ENCODE data around the gene S100A10. TPM values are rescaled to one million over a fixed set of nuclear protein-coding genes. Genes with fewer than 3 reads are reported as not detected.
A peak's percentile ranks its signal among the peaks of the same experiment; 100 is the strongest.

S100A10 gene
- total RNA-seq, 1 donor from 2014 or later = 438 TPM

DNA sequence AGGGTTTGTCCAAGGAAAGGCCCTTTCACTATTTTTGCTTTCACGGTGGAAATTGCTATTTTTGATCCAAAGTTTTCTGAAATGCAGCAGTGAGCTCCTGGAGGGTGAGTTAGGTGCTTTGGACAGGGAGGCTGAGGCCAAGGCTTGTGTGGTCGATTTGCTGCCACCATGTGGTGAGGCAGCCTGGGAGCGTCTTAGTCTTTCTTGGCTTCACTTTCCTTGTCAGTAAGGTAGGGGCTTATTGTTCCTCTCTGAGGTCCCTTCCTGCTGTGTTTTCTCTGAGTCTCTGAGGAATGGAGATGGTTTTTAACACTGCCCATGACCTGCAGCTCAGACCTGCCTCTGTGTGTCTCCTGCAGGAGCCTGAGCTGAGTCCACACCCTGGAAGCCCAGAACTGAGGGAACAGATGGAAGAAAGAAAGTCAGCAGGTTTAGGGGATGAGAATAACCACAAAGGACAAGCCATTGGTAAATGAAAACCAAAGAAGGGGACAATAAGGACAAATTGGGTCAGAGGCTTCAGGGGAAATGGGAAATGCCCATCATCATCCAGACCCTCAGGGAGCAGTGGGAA is 20.1 kb upstream of the S100A10 start:
- Mint-ChIP-seq H3K4me3 (ENCODE audit: low read depth) (no peak overlapping the region), H3K4me1 (ENCODE audit: low read depth) (peaks cover 8% of the 10 kb centered on the region), H3K9me3 (ENCODE audit: low read depth) (no peaks in the 10 kb centered on the region), H3K36me3 (ENCODE audit: insufficient read depth) (no peaks in the 10 kb centered on the region), H3K27me3 (peaks cover 3% of the 10 kb centered on the region), H3K27ac (no peak overlapping the region)
- peak; percentile 34 for DNase-seq (ENCODE audit: low spot score, unreplicated experiment)
- TF ChIP-seq, protein P1, sequence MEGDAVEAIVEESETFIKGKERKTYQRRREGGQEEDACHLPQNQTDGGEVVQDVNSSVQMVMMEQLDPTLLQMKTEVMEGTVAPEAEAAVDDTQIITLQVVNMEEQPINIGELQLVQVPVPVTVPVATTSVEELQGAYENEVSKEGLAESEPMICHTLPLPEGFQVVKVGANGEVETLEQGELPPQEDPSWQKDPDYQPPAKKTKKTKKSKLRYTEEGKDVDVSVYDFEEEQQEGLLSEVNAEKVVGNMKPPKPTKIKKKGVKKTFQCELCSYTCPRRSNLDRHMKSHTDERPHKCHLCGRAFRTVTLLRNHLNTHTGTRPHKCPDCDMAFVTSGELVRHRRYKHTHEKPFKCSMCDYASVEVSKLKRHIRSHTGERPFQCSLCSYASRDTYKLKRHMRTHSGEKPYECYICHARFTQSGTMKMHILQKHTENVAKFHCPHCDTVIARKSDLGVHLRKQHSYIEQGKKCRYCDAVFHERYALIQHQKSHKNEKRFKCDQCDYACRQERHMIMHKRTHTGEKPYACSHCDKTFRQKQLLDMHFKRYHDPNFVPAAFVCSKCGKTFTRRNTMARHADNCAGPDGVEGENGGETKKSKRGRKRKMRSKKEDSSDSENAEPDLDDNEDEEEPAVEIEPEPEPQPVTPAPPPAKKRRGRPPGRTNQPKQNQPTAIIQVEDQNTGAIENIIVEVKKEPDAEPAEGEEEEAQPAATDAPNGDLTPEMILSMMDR (IDR thresholded peaks at IDR 0.05; ENCODE audit: unreplicated experiment) = peak; percentile 74

DNA sequence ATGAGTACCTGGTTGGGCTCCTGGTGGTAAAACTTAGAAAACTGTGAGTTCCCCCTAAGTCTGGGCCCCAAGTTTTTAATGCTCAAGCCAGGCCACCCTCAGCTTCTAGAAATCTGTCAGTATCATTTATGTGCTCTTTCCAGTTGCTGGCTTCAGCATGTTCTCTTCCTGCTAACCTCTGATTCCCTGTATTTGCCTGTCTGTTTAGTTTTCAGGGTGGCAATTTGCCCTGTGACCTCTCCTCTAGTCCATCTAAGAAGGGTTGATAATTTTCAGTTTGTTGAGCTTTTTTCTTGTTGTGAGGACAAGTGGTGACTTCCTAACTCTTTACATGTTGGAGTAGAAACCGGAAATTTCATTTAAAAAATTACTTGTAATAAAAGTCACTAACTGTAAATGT is 16.0 kb upstream of the S100A10 start:
- Mint-ChIP-seq H3K36me3 (ENCODE audit: insufficient read depth) (no peaks in the 10 kb centered on the region), H3K4me1 (ENCODE audit: low read depth) (peaks cover 8% of the 10 kb centered on the region), H3K9me3 (ENCODE audit: low read depth) (no peaks in the 10 kb centered on the region), H3K27me3 (peaks cover 3% of the 10 kb centered on the region), H3K27ac (peak overlapping the region; percentile 17), H3K4me3 (ENCODE audit: low read depth) (no peak overlapping the region)
- TF ChIP-seq, protein P1 (IDR thresholded peaks at IDR 0.05; ENCODE audit: unreplicated experiment) = no peak
- DNase-seq (ENCODE audit: low spot score, unreplicated experiment) = no peak

DNA sequence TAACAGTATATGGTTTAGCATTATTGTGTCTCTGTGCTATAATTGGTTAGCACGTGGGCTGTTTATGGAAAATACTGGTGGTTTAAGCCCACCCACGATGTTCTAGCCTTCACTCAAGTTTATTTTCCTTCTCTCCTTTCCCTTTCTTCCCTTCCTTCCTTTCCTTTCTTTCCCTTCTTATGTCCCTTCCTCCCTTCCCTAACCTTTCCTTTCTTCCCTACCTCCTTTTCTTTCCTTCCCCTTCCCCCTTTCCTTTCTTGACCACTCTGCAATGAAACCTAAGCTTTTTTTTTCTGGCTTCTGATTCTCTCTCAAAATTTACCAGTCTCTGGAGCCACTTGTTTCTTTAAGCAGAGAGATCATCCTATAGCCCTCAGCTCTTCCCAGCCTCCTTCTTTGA is 13.4 kb upstream of the S100A10 start:
- no peaks in the 10 kb centered on the region for H3K9me3 Mint-ChIP-seq (ENCODE audit: low read depth)
- DNase-seq (ENCODE audit: low spot score, unreplicated experiment) = no peak
- peaks cover 12% of the 10 kb centered on the region for H3K27me3 Mint-ChIP-seq
- H3K4me3 Mint-ChIP-seq (ENCODE audit: low read depth) = no peak overlapping the region
- TF ChIP-seq, protein P1 (IDR thresholded peaks at IDR 0.05; ENCODE audit: unreplicated experiment) = no peak
- H3K36me3 Mint-ChIP-seq (ENCODE audit: insufficient read depth) = no peaks in the 10 kb centered on the region
- no peak overlapping the region for H3K27ac Mint-ChIP-seq
- peaks cover 6% of the 10 kb centered on the region for H3K4me1 Mint-ChIP-seq (ENCODE audit: low read depth)

DNA sequence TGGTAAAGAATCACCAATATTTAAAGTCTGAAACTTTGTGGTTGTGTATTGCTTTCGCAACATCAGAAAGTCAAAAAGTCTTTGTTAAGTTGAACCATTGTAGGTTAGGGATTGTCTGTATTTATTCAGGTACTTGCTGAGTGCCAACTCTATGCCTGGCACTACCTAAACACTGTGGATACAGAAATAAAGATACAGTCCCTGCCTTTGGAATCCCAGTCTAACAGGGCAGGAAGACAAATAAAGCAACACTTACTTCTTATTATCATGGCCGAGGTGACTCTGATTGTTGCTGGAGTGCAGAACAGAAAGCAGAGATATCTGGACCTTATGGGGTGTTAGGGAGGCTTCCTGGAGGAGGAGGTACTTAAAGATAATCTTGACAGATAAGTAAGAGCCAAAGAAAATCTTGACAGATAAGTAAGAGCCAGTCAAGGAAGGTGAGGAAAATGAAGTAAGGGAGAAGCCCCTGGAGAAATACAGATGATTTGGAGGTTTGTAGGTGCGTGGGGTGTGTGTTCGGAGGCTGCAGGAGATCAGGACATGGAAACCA is 11.8 kb upstream of the S100A10 start:
- no peak for DNase-seq (ENCODE audit: low spot score, unreplicated experiment)
- Mint-ChIP-seq H3K4me3 (ENCODE audit: low read depth) (no peak overlapping the region), H3K9me3 (ENCODE audit: low read depth) (no peaks in the 10 kb centered on the region), H3K4me1 (ENCODE audit: low read depth) (peaks cover 8% of the 10 kb centered on the region), H3K27ac (no peak overlapping the region), H3K36me3 (ENCODE audit: insufficient read depth) (no peaks in the 10 kb centered on the region), H3K27me3 (peaks cover 12% of the 10 kb centered on the region)
- TF ChIP-seq, protein P1 (IDR thresholded peaks at IDR 0.05; ENCODE audit: unreplicated experiment) = no peak

DNA sequence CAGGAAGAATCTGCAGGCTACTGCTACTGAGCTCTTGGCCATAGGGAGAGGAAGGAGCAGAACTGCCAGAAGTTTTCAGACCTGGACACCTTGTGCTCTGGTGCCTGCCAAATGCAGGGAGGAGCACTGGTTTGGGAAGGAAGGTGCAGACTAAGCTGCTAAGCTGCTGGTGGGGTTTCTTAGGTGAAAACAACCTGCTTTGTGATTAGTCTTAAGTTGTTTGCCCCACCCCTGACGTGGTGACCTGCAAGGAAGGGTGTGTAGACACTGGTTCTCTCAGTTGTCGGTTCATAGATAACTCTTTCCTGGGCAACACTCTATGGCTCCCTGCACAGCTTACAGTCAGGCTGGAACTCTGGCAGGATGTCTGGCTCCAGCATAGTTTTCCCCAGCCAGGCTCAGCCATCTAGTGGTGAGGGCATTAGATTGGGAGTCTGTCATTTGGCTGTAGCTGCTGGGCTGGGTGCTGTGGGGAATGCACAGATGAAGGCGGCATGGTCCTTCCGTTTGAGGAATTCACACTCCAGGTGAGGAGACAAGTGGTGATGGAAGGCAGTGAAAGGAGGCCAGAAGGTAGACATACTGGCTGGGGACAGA is 10.3 kb upstream of the S100A10 start:
- Mint-ChIP-seq H3K27me3 (peaks cover 12% of the 10 kb centered on the region), H3K36me3 (ENCODE audit: insufficient read depth) (no peaks in the 10 kb centered on the region), H3K27ac (no peak overlapping the region), H3K4me3 (ENCODE audit: low read depth) (no peak overlapping the region), H3K4me1 (ENCODE audit: low read depth) (peaks cover 6% of the 10 kb centered on the region), H3K9me3 (ENCODE audit: low read depth) (no peaks in the 10 kb centered on the region)
- TF ChIP-seq, protein P1 (IDR thresholded peaks at IDR 0.05; ENCODE audit: unreplicated experiment) = no peak
- no peak for DNase-seq (ENCODE audit: low spot score, unreplicated experiment)
